ENCODE data around the gene KIF12.
"Not testable (repeated sequence)": the region's sequence is repeated elsewhere in the genome, so short reads cannot be mapped to it uniquely, and the experiment has no call there.

The KIF12 gene

GRCh38 chr9:114047717-114048116 lies 51.4 kb downstream of the KIF12 start:
- no peak for DNase-seq (ENCODE audit: low spot score)

GRCh38 chr9:114046875-114047274 lies 52.2 kb downstream of the KIF12 start:
- no peak for DNase-seq (ENCODE audit: low spot score)

GRCh38 chr9:114046237-114046755 lies 52.8 kb downstream of the KIF12 start:
- DNase-seq (ENCODE audit: low spot score) = no peak

- not testable (repeated sequence) for DNase-seq (ENCODE audit: low spot score)
Measured at GRCh38 chr9:114043660-114044059, 55.4 kb downstream of the KIF12 start.

All from SK-N-DZ (cell line).